Epithelial cell of proximal tubule (primary cell): ENCODE data around the gene OTP. TPM values are rescaled to one million over a fixed set of nuclear protein-coding genes. Genes with fewer than 3 reads are reported as not detected.

Source experiments
- total RNA-seq: library from RNA; depleted of rRNA; stranded (reverse); fragments of >200 nt; gene quantifications from 2 replicates; pipeline ENCODE4 v1.2.3, GENCODE V29; 2015

Gene OTP
- total RNA-seq, 1 donor from 2014 or later: not detected

Other genes starting within 250 kb of the OTP start
- 63.2 and 66.2 TPM in 2 replicates for gene WDR41, start 146.4 kb downstream of the OTP start, total RNA-seq
- 259 and 362 TPM in 2 replicates for gene TBCA, start 137.6 kb upstream of the OTP start, total RNA-seq